ENCODE data around the gene L3MBTL4.

Gene L3MBTL4

GRCh38 chr18:5944448-5944847 lies 470.3 kb downstream of the L3MBTL4 start:
- DNase-seq: no peak

DNA sequence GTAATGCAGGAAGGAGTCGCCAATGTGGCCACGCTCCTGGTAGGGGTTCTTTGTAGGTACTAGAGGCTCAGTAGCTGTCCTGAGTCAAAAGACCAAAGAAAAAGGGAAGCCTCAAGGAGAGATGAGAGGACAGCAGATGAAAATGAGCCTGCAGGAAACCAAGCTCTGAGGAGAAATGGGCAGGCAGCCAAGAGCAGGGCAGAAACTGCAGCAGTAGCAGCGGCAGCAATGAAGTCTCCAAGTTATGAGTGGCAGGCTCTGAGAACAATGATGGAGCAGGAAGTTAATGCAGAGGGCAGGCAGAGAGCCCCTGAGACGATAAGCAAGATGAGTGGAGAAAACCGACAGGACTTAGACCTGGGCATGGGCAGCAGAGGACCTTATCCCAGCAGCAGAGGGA lies 471.2 kb downstream of the L3MBTL4 start:
- no peak for DNase-seq

GRCh38 chr18:5942591-5942990 lies 472.1 kb downstream of the L3MBTL4 start:
- DNase-seq: no peak

DNA sequence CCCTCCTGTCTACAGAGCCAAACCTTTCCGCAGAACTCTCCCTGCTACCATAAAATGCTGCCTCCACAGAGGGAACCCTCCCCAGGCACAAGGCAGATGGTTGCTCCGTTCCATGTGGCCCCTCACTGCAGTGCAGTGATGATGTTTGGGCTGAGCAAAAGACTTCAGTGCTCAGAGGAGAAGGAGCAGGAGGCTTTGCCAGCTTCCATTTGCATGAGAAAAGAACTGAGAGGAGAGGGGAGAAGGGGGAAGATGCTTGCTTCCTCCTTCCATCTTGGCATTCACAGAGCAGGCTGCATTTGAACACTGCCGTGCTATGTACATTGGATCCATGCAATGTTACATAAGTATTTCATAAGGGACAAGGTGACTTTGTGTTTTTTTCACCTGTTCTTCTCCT lies 472.8 kb downstream of the L3MBTL4 start:
- DNase-seq: no peak

DNA sequence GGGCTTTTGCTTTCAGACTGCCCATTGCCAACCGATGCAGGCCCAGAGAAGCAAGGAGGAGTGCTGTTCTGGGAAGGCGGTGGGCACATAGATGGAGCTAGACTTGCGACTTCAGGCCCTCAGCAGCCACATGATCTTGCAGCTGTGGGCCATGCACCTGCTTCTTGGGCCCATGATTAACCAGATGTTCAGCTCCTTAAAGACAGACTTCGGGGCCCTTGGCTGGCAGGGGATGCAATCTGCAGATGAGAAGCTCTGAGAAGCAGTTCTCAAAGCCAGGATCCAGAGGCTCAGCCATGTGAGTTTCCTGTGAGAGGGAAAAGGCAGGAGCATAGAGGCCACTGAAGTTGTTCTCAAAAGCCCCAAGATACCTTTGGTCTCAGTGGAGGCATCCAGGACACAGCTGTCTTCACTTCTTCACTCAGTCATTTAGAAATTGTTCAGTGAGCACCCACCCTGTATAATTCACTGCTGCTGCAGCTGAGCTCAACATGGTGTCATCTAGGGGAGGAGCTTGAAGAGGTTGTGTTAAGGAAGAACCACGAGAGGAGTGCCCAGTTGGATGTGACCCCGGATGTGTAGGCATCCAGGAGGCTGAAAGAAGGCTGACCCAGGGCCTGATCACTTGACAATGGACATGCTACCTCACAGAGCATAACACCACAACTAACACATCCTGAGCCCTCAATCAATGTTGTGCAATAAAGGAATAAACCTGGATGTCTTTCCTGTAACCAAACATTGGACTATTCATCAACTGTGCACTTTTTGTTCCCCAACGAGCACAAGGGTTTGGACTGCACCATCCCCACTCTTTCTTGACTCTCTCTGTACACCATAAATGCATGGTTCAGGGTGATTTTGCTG lies 474.7 kb downstream of the L3MBTL4 start:
- no peak for DNase-seq

DNA sequence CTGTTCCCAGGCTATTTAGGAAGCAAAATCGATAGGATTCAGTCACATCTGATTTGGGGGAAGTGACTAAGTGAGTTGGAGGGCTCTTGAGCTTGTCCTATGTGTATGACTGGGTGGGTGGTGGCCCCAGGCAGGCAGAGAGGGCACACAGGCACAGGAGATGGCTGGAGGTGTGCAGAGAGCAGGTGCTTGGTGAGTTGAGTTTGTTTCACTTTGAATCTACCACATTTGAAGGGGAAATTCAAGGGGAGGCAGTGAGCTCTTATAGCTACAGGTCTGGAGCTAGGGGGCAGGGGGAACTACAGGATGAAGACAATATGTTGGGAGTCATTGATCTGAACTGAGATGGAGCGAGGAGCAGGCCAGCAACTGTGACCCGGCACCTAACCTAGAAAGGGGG lies 476.9 kb downstream of the L3MBTL4 start:
- DNase-seq: no peak

GRCh38 chr18:5937121-5937520 lies 477.6 kb downstream of the L3MBTL4 start:
- DNase-seq: no peak

- no peak for DNase-seq
These were observed 483.9 kb downstream of the L3MBTL4 start for GRCh38 chr18:5930789-5931188.

GRCh38 chr18:5918205-5918858 lies 496.4 kb downstream of the L3MBTL4 start:
- DNase-seq: no peak

DNA sequence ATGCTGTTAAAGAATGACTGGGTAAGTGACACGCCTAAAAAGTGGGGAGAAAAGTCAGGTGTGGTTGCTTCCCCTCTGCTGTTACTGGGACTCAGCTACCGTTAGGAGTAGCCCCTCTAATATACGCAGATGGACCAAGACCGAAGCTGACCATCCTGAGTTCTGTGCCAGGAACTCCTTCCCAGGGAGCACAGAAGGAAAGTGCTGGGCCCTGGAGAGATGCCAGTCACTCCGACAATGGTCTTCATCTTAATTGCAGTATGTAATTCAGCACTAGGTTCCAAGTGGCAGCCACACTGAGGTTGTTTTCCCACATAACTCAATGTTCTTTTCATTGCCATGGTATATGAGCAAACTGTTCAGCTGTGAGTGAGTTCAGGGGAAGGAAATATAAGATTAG lies 499.8 kb downstream of the L3MBTL4 start:
- DNase-seq: no peak

GRCh38 chr18:5914016-5914415 lies 500.7 kb downstream of the L3MBTL4 start:
- no peak for DNase-seq

- no peak for DNase-seq
These were observed 502.1 kb downstream of the L3MBTL4 start for GRCh38 chr18:5912566-5912965.

- no peak for DNase-seq
These were observed 505.6 kb downstream of the L3MBTL4 start for GRCh38 chr18:5909125-5909524.

All from effector CD4-positive, alpha-beta T cell (primary cell).